Measurements from ENCODE around the gene TWIST1.

The TWIST1 gene

DNA sequence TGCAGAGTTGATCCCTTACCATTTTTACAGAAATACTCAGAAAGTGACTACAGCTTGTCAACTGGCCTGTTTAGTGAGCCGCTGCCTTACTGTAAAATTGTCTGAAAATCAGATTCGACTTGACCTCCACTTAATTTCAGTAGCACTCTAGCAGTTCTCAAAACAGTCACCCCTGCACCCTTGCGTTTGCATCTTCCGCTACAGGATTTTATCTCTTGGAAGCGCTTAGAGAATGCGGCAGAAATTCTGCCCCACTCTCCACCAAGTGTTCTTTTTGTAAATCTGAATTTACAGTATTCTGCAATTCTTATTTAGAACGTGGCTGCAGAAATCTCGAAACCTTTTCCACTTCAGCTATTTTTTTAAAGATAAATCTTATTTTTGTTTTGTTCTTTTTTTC is 1.9 kb upstream of the TWIST1 start:
- H3K4me2 ChIP-seq (ENCODE audit: low read length): no peak overlapping the region
- H3K27me3 ChIP-seq (ENCODE audit: low read depth, low read length): no peaks in the 10 kb centered on the region; the same call in 1 of the 2 replicates
- no peak overlapping the region for H2AFZ ChIP-seq (ENCODE audit: low read depth, low read length)
- TF ChIP-seq, protein P1, sequence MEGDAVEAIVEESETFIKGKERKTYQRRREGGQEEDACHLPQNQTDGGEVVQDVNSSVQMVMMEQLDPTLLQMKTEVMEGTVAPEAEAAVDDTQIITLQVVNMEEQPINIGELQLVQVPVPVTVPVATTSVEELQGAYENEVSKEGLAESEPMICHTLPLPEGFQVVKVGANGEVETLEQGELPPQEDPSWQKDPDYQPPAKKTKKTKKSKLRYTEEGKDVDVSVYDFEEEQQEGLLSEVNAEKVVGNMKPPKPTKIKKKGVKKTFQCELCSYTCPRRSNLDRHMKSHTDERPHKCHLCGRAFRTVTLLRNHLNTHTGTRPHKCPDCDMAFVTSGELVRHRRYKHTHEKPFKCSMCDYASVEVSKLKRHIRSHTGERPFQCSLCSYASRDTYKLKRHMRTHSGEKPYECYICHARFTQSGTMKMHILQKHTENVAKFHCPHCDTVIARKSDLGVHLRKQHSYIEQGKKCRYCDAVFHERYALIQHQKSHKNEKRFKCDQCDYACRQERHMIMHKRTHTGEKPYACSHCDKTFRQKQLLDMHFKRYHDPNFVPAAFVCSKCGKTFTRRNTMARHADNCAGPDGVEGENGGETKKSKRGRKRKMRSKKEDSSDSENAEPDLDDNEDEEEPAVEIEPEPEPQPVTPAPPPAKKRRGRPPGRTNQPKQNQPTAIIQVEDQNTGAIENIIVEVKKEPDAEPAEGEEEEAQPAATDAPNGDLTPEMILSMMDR (IDR thresholded peaks at IDR 0.05; ENCODE audit: low read depth, low read length): no peak
- TF ChIP-seq EZH2phosphoT487 (IDR thresholded peaks at IDR 0.05; ENCODE audit: low read depth): no peak
- no peaks in the 10 kb centered on the region for H4K20me1 ChIP-seq (ENCODE audit: insufficient read depth, low read length)
- no peaks in the 10 kb centered on the region for H3K9me3 ChIP-seq (ENCODE audit: insufficient read depth, low read length)
- no peaks in the 10 kb centered on the region for H3K36me3 ChIP-seq (replicated peaks; ENCODE audit: low read depth, low read length)
- no peak overlapping the region for H3K9ac ChIP-seq (ENCODE audit: low read length)
- no peak overlapping the region for H3K27ac ChIP-seq (ENCODE audit: low read length)
- H3K79me2 ChIP-seq (ENCODE audit: low read length): no peaks in the 10 kb centered on the region
- no peak overlapping the region for H3K4me3 ChIP-seq (ENCODE audit: low read length)
- no peaks in the 10 kb centered on the region for H3K4me1 ChIP-seq (ENCODE audit: low read length)

DNA sequence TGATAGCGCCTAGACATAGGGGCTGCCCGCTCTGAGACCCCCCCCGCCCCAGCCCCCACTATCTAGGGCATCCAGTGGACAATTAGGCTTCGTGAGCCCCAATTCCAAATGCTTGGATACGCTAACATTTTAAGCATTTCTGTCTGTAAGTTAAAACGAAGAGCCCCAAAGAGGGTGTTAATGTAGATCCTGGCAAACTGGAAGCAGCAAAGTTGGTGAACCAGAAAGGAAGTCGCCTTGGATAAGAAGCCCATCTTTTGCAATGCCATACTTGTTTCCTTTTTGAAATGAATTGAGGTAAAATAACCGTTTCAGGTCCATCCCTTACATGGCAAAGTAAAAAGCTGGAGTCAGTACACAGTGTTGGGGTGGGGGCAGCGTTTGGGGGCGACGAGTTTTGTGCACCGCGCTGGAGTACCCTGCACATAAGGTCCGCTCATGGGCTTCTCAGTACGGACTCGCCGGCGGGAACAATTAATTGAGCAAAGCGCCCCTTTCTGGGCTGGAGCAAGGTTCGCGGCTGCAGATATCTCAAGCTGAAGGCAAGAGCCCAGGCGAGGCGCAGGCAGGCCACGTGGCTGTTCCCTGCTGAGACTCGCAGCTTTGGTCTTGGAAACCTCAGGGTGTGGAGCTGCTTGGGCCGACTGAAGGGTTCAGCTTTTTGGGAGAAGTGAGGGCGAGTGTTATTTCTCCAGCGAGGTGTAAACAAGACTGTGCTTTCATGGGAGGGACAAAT is 1.4 kb upstream of the TWIST1 start:
- Histone ChIP-seq H4K20me1 (ENCODE audit: insufficient read depth, low read length) (no peaks in the 10 kb centered on the region), H2AFZ (ENCODE audit: low read depth, low read length) (no peak overlapping the region), H3K36me3 (replicated peaks; ENCODE audit: low read depth, low read length) (no peaks in the 10 kb centered on the region), H3K27me3 (ENCODE audit: low read depth, low read length) (no peaks in the 10 kb centered on the region; the same call in 1 of the 2 replicates), H3K4me3 (ENCODE audit: low read length) (no peak overlapping the region), H3K4me1 (ENCODE audit: low read length) (no peaks in the 10 kb centered on the region), H3K27ac (ENCODE audit: low read length) (no peak overlapping the region), H3K79me2 (ENCODE audit: low read length) (no peaks in the 10 kb centered on the region), H3K9ac (ENCODE audit: low read length) (no peak overlapping the region), H3K9me3 (ENCODE audit: insufficient read depth, low read length) (no peaks in the 10 kb centered on the region), H3K4me2 (ENCODE audit: low read length) (no peak overlapping the region)
- TF ChIP-seq, protein P1 (IDR thresholded peaks at IDR 0.05; ENCODE audit: low read depth, low read length): no peak
- TF ChIP-seq EZH2phosphoT487 (IDR thresholded peaks at IDR 0.05; ENCODE audit: low read depth): no peak

DNA sequence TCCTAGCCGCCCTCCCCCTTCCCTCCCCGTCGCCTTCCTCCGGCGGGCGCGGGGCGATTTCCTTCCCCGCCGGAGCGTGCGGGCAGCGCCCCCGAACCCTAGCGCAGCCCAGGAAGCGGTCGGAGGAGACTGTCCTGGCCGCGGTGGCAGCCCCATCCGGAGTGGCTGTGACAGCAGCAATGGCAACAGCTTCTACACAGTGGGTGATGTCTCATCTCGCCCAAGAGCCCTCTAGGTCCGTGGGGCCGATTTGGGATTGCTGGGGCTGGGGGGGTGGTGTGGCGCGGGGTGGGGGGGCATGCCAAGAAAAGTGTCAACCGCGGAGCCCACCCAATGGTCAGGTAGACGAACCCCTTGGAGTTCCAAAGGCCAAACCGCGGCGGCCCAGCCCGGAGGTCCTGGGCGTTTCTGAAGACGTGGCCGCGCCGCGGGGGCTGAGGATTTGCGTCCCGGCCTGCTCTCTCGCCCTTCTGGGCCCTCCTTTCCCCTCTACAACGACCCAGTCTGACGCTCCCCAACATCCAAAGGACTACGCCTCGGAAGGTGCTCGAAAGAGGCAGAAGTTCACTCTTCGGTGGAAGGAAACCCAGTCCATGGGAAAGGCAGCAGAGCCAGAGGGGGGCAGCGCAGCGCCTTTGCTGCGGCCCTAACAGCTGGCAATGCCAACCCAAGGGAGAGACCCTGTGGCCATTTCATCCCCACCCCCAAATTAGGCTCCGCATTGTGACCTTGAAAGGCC is 603 bp upstream of the TWIST1 start:
- H3K4me3 ChIP-seq (ENCODE audit: low read length): no peak overlapping the region
- no peaks in the 10 kb centered on the region for H3K36me3 ChIP-seq (replicated peaks; ENCODE audit: low read depth, low read length)
- no peaks in the 10 kb centered on the region; the same call in 1 of the 2 replicates for H3K27me3 ChIP-seq (ENCODE audit: low read depth, low read length)
- H3K4me1 ChIP-seq (ENCODE audit: low read length): no peaks in the 10 kb centered on the region
- TF ChIP-seq EZH2phosphoT487 (IDR thresholded peaks at IDR 0.05; ENCODE audit: low read depth): no peak
- TF ChIP-seq, protein P1 (IDR thresholded peaks at IDR 0.05; ENCODE audit: low read depth, low read length): no peak
- no peaks in the 10 kb centered on the region for H3K79me2 ChIP-seq (ENCODE audit: low read length)
- no peak overlapping the region for H3K4me2 ChIP-seq (ENCODE audit: low read length)
- no peak overlapping the region for H2AFZ ChIP-seq (ENCODE audit: low read depth, low read length)
- no peaks in the 10 kb centered on the region for H3K9me3 ChIP-seq (ENCODE audit: insufficient read depth, low read length)
- H3K9ac ChIP-seq (ENCODE audit: low read length): no peak overlapping the region
- no peak overlapping the region for H3K27ac ChIP-seq (ENCODE audit: low read length)
- no peaks in the 10 kb centered on the region for H4K20me1 ChIP-seq (ENCODE audit: insufficient read depth, low read length)
